CD14-positive monocyte (primary cell): ENCODE results near the gene LRRC47. TPM values are rescaled to one million over a fixed set of nuclear protein-coding genes. Genes with fewer than 3 reads are reported as not detected.

ENCODE experiments used
- DNase-seq, 3 donors: peaks; one replicate each; pipeline ENCODE4 v3.0.0-alpha.2; 2011 to 2022
- H2AFZ ChIP-seq: 2 replicates; pipeline ENCODE4 v1.6.0; 2012; ENCODE audit warnings: mild to moderate bottlenecking, low read depth, low read length, inconsistent platforms; ENCODE audit not compliant: insufficient read depth, poor library complexity, severe bottlenecking
- H3K27ac ChIP-seq, 2 donors: 1 replicate in 1 of 2; 2 replicates in 1 of 2; pipeline ENCODE4 v1.5.1; 2012 to 2013; ENCODE audit warnings: low read length in 2 of 2, control low read depth in 1 of 2, inconsistent platforms in 1 of 2, low read depth in 1 of 2, mild to moderate bottlenecking in 1 of 2
- H3K27me3 ChIP-seq, 2 donors: one replicate each; pipeline versions ENCODE4 v1.6.0 to v1.6.1; 2011 to 2013; ENCODE audit warnings: low read length in 2 of 2; ENCODE audit not compliant: control insufficient read depth in 2 of 2, insufficient read depth in 2 of 2
- H3K36me3 ChIP-seq, 2 donors: replicated peaks in 1 of 2; 1 replicate in 1 of 2; 2 replicates in 1 of 2; pipeline versions ENCODE4 v1.5.1 to v1.6.1; 2012 to 2013; ENCODE audit warnings: low read length in 2 of 2, control low read depth in 1 of 2, inconsistent platforms in 1 of 2, mild to moderate bottlenecking in 1 of 2; ENCODE audit not compliant: insufficient read depth in 2 of 2, control insufficient read depth in 1 of 2
- H3K4me1 ChIP-seq, 2 donors: 1 replicate in 1 of 2; 2 replicates in 1 of 2; pipeline versions ENCODE4 v1.5.1 to v1.6.1; 2012 to 2013; ENCODE audit warnings: low read length in 2 of 2, control low read depth in 1 of 2, inconsistent platforms in 1 of 2, mild to moderate bottlenecking in 1 of 2, moderate library complexity in 1 of 2; ENCODE audit not compliant: insufficient read depth in 2 of 2, control insufficient read depth in 1 of 2
- H3K4me2 ChIP-seq: replicated peaks from 2 replicates; pipeline ENCODE3; 2012; ENCODE audit warnings: low read length, moderate library complexity, mild to moderate bottlenecking; ENCODE audit not compliant: poor library complexity, severe bottlenecking; ENCODE audit errors: extremely low read depth
- H3K4me3 ChIP-seq, 3 experiments: fragments of 200-600 bp in 1 of 3; sonication (generic) in 1 of 3; replicated peaks in 1 of 3; 1 replicate in 2 of 3; 2 replicates in 1 of 3; pipeline ENCODE4 v1.5.1; 2011 to 2013; ENCODE audit warnings: low read length in 3 of 3, mild to moderate bottlenecking in 3 of 3, control low read depth in 2 of 3, low read depth in 2 of 3, inconsistent platforms in 1 of 3, moderate library complexity in 1 of 3
- H3K79me2 ChIP-seq: 2 replicates; pipeline ENCODE4 v1.6.0; 2012; ENCODE audit warnings: mild to moderate bottlenecking, control low read depth, inconsistent platforms, low read length, moderate library complexity; ENCODE audit not compliant: insufficient read depth
- H3K9ac ChIP-seq: 2 replicates; pipeline ENCODE4 v1.6.0; 2017; ENCODE audit warnings: low read length, mild to moderate bottlenecking; ENCODE audit not compliant: insufficient read depth, poor library complexity, severe bottlenecking
- H3K9me3 ChIP-seq, 2 donors: replicated peaks in 1 of 2; 1 replicate in 1 of 2; 2 replicates in 1 of 2; pipeline versions ENCODE4 v1.5.1 to v1.6.1; 2012 to 2013; ENCODE audit warnings: low read length in 2 of 2, control low read depth in 1 of 2; ENCODE audit not compliant: control insufficient read depth in 1 of 2, insufficient read depth in 1 of 2
- H4K20me1 ChIP-seq: 2 replicates; pipeline ENCODE4 v1.6.0; 2012; ENCODE audit warnings: mild to moderate bottlenecking, low read length, control low read depth, moderate library complexity; ENCODE audit not compliant: insufficient read depth
- H3K27ac Mint-ChIP-seq, 7 donors: one replicate each; pipeline ENCODE4 v1.8.0; 2020; ENCODE audit warnings: mild to moderate bottlenecking in 7 of 7, mixed read lengths in 7 of 7, moderate library complexity in 6 of 7, inconsistent platforms in 2 of 7
- H3K27me3 Mint-ChIP-seq, 3 donors: one replicate each; pipeline ENCODE4 v1.8.0; 2021 to 2022; ENCODE audit warnings: low read depth in 3 of 3, mild to moderate bottlenecking in 3 of 3, mixed read lengths in 3 of 3, moderate library complexity in 3 of 3, inconsistent platforms in 1 of 3
- H3K36me3 Mint-ChIP-seq, 2 donors: one replicate each; pipeline ENCODE4 v1.8.0; 2020; ENCODE audit warnings: mixed read lengths in 2 of 2, inconsistent platforms in 1 of 2, mild to moderate bottlenecking in 1 of 2
- H3K4me1 Mint-ChIP-seq: one replicate; pipeline ENCODE4 v1.8.0; 2020; ENCODE audit warnings: mild to moderate bottlenecking, mixed read lengths
- H3K4me3 Mint-ChIP-seq, 2 donors: one replicate each; pipeline ENCODE4 v1.8.0; 2020; ENCODE audit warnings: mild to moderate bottlenecking in 2 of 2, mixed read lengths in 2 of 2, moderate library complexity in 1 of 2
- H3K9me3 Mint-ChIP-seq, 7 donors: one replicate each; pipeline ENCODE4 v1.8.0; 2020 to 2022; ENCODE audit warnings: mixed read lengths in 7 of 7, mild to moderate bottlenecking in 6 of 7, moderate library complexity in 6 of 7, inconsistent platforms in 2 of 7
- CTCF ChIP-seq: fragments of 200-600 bp; IDR thresholded peaks from one replicate; pipeline ENCODE4 v1.8.0; 2022; ENCODE audit warnings: antibody characterized with exemption, mild to moderate bottlenecking
- WGBS: methylation state at CpG from one replicate; pipeline ENCODE4 v1.1.5; 2013; ENCODE audit warnings: missing lambda C conversion rate; ENCODE audit not compliant: insufficient coverage; 5-methylcytosine and 5-hydroxymethylcytosine counted together
- intact Hi-C, 2 donors: fragments of 100-400 bp; cut with micrococcal nuclease; formaldehyde crosslinking; loops; one replicate each; pipeline versions ENCODE4 v1.15.0 to v1.15.1; 2023
- polyA plus RNA-seq, 3 donors: library from polyadenylated mRNA; depleted of rRNA in 1 of 3; unstranded in 2 of 3; stranded (reverse) in 1 of 3; fragments of 300-500 nt in 2 of 3; fragments of >200 nt in 1 of 3; fragmentation: Illumina TruSeq in 2 of 3; gene quantifications; 1 replicate in 2 of 3; 2 replicates in 1 of 3; pipeline ENCODE4 v1.2.3, GENCODE V29; 2012 to 2021

The LRRC47 gene
- polyA plus RNA-seq, 3 donors = 17.8 to 24.8 (median 18.0) TPM

GRCh38 chr1:3824650-3825049 lies 28.4 kb upstream of the LRRC47 start:
- H3K36me3 ChIP-seq = peaks cover 58 to 100% of the 10 kb centered on the region in 2 donors
- Mint-ChIP-seq H3K27me3 (no peaks in the 10 kb centered on the region), H3K27ac (no peak overlapping the region), H3K4me3 (no peak overlapping the region), H3K4me1 (no peaks in the 10 kb centered on the region), H3K36me3 (peaks cover 86 to 89% of the 10 kb centered on the region in 2 donors), H3K9me3 (no peaks in the 10 kb centered on the region)
- H3K27ac ChIP-seq = no peak overlapping the region
- no peaks in the 10 kb centered on the region for H3K79me2 ChIP-seq
- no peak for TF ChIP-seq CTCF
- no peak for DNase-seq
- H2AFZ ChIP-seq = no peak overlapping the region
- 96% methylated on average over 3 of the region's 8 CpGs for WGBS
- H3K9ac ChIP-seq = no peak overlapping the region
- intact Hi-C loops = no loop called here
- H3K27me3 ChIP-seq = no peaks in the 10 kb centered on the region
- no peak overlapping the region for H3K4me2 ChIP-seq
- H3K4me3 ChIP-seq = no peak overlapping the region
- H3K4me1 ChIP-seq = no peaks in the 10 kb centered on the region
- H3K9me3 ChIP-seq = no peaks in the 10 kb centered on the region
- H4K20me1 ChIP-seq = no peaks in the 10 kb centered on the region

GRCh38 chr1:3822421-3822820 lies 26.1 kb upstream of the LRRC47 start:
- no peak overlapping the region for H3K27ac ChIP-seq
- Mint-ChIP-seq H3K4me1 (no peaks in the 10 kb centered on the region), H3K27ac (no peak overlapping the region), H3K9me3 (no peaks in the 10 kb centered on the region), H3K27me3 (peaks cover 0 to 1% (median 0%) of the 10 kb centered on the region in 3 donors), H3K36me3 (peaks cover 74 to 76% of the 10 kb centered on the region in 2 donors), H3K4me3 (no peak overlapping the region)
- H3K9me3 ChIP-seq = no peaks in the 10 kb centered on the region
- no peaks in the 10 kb centered on the region for H3K4me1 ChIP-seq
- H3K79me2 ChIP-seq = no peaks in the 10 kb centered on the region
- no peak for TF ChIP-seq CTCF
- no peak overlapping the region for H2AFZ ChIP-seq
- H3K27me3 ChIP-seq = no peaks in the 10 kb centered on the region
- no peak overlapping the region for H3K4me2 ChIP-seq
- no peaks in the 10 kb centered on the region for H4K20me1 ChIP-seq
- intact Hi-C loops = no loop called here
- WGBS = 56% methylated on average over 15 of the region's 16 CpGs
- DNase-seq = no peak
- H3K4me3 ChIP-seq = no peak overlapping the region
- H3K9ac ChIP-seq = no peak overlapping the region
- peaks cover 36 to 91% of the 10 kb centered on the region in 2 donors for H3K36me3 ChIP-seq
